Lower leg skin (tissue), 4 donors: ENCODE measurements around the gene NOP10. TPM values are rescaled to one million over a fixed set of nuclear protein-coding genes. Genes with fewer than 3 reads are reported as not detected.

Source experiments
- DNase-seq, 2 donors: peaks; one replicate each; pipeline ENCODE4 v3.0.0-alpha.2; 2019; ENCODE audit warnings: low spot score in 2 of 2
- H3K4me3 ChIP-seq: fragments of 200-600 bp; sonication (generic); 2 replicates; pipeline ENCODE4 v1.5.1; 2017; ENCODE audit warnings: mild to moderate bottlenecking, low read depth; ENCODE audit not compliant: poor library complexity, severe bottlenecking
- CTCF ChIP-seq, 3 donors: fragments of 450-650 bp; IDR thresholded peaks; one replicate each; pipeline ENCODE4 v1.5.1; 2016; ENCODE audit warnings: antibody characterized with exemption in 3 of 3, mild to moderate bottlenecking in 3 of 3, moderate library complexity in 2 of 3
- POLR2A ChIP-seq, 2 donors: fragments of 450-650 bp; IDR thresholded peaks; one replicate each; pipeline ENCODE4 v1.6.1; 2016 to 2017; ENCODE audit warnings: antibody characterized with exemption in 2 of 2, mild to moderate bottlenecking in 1 of 2, moderate library complexity in 1 of 2
- WGBS, 2 donors: methylation state at CpG; one replicate each; pipeline ENCODE4 v1.1.5; 2018; 5-methylcytosine and 5-hydroxymethylcytosine counted together
- intact Hi-C: fragments of 100-400 bp; cut with DNase I; formaldehyde crosslinking; loops from one replicate; pipeline ENCODE4 v1.15.0; 2023; ENCODE audit warnings: low total_unique reads
- total RNA-seq, 4 donors: library from RNA; depleted of rRNA; stranded (reverse); fragments of >200 nt; gene quantifications; one replicate each; pipeline ENCODE4 v1.1.0, GENCODE V29; 2016

The NOP10 gene
- total RNA-seq, 4 donors from 2014 or later: 107 to 129 (median 124) TPM

GRCh38 chr15:34360298-34360697 is 17.4 kb upstream of the NOP10 start:
- H3K4me3 ChIP-seq: no peak overlapping the region
- WGBS, 2 donors: 67 to 87% methylated on average over 1 of the region's 1 CpG
- DNase-seq: no peak
- TF ChIP-seq CTCF (IDR thresholded peaks at IDR 0.05): no peak
- no peak for TF ChIP-seq POLR2A (IDR thresholded peaks at IDR 0.05)
- intact Hi-C loops: loop anchor here (10.0 kb wide), 3 partner anchors 225 to 565 kb away; partner anchors contain the start of gene GOLGA8B

GRCh38 chr15:34359416-34359815 is 16.5 kb upstream of the NOP10 start:
- DNase-seq: no peak
- 38 to 54% methylated on average over 3 of the region's 3 CpGs for WGBS, 2 donors
- TF ChIP-seq CTCF (IDR thresholded peaks at IDR 0.05): no peak
- no peak for TF ChIP-seq POLR2A (IDR thresholded peaks at IDR 0.05)
- intact Hi-C loops: no loop called here
- H3K4me3 ChIP-seq: no peak overlapping the region

- WGBS, 2 donors: 93 to 98% methylated on average over 4 of the region's 4 CpGs
- DNase-seq: no peak
- H3K4me3 ChIP-seq: no peak overlapping the region
- TF ChIP-seq POLR2A (IDR thresholded peaks at IDR 0.05): no peak
- TF ChIP-seq CTCF (IDR thresholded peaks at IDR 0.05): no peak
- intact Hi-C loops: no loop called here
These were observed 16.0 kb upstream of the NOP10 start for GRCh38 chr15:34358948-34359347.

GRCh38 chr15:34358367-34358766 is 15.4 kb upstream of the NOP10 start:
- DNase-seq: no peak
- WGBS, 2 donors: 78 to 86% methylated on average over 3 of the region's 3 CpGs
- no peak overlapping the region for H3K4me3 ChIP-seq
- TF ChIP-seq POLR2A (IDR thresholded peaks at IDR 0.05) (no peak), CTCF (IDR thresholded peaks at IDR 0.05) (no peak)
- intact Hi-C loops: no loop called here

- H3K4me3 ChIP-seq: no peak overlapping the region
- WGBS, 2 donors: 86 to 88% methylated on average over 1 of the region's 1 CpG
- no peak for DNase-seq
- intact Hi-C loops: no loop called here
- TF ChIP-seq POLR2A (IDR thresholded peaks at IDR 0.05) (no peak), CTCF (IDR thresholded peaks at IDR 0.05) (no peak)
These were observed 14.7 kb upstream of the NOP10 start for GRCh38 chr15:34357653-34358052.

GRCh38 chr15:34355241-34355640 is 12.3 kb upstream of the NOP10 start:
- intact Hi-C loops: no loop called here
- no peak for DNase-seq
- 80 to 83% methylated on average over 9 of the region's 9 CpGs for WGBS, 2 donors
- TF ChIP-seq POLR2A (IDR thresholded peaks at IDR 0.05) (no peak), CTCF (IDR thresholded peaks at IDR 0.05) (no peak)
- no peak overlapping the region for H3K4me3 ChIP-seq
